HG03457 (cell line): ENCODE results near the gene RPL36.
"Not testable (repeated sequence)": the region's sequence is repeated elsewhere in the genome, so short reads cannot be mapped to it uniquely, and the experiment has no call there.

Source experiments
- ATAC-seq: cut with Tn5 transposase; IDR thresholded peaks from one replicate; pipeline ENCODE4 v1.9.1; 2021; ENCODE audit warnings: moderate number of reproducible peaks; ENCODE audit not compliant: unreplicated experiment

RPL36 gene

GRCh38 chr19:5688262-5688881, 1.7 kb upstream of the RPL36 start:
- ATAC-seq, result not testable (repeated sequence)

DNA sequence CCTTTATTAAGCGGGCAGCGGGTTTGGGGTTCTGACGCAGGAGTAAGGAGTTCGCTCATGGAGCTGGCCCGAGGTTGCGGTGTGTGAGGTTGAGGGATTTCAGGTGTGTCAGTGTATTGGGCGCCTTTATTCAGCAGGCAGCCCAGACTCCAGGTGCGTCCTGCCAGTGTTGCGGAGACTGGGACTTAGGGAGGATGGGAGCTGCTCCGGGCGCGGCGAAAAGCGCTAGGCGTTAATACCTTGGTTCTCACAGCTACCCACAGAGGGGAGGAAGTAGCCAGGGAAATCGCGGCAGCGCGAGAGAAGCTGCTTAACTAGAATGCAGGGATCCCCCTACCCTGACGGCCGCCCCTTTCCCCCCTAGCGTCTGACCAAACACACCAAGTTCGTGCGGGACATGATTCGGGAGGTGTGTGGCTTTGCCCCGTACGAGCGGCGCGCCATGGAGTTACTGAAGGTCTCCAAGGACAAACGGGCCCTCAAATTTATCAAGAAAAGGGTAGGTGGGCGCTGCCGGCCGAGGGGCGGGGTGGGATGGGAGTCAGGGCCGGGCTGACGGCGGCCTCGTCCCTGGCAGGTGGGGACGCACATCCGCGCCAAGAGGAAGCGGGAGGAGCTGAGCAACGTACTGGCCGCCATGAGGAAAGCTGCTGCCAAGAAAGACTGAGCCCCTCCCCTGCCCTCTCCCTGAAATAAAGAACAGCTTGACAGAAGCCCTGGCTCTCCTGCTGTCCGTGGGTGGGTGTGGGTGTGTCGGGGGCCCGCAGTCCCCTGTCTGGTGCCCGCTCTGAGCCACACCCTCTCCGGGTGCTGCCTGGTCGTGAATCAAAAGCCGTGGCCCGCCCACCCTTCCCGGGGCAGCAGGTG, 1.1 kb downstream of the RPL36 start:
- ATAC-seq, result no peak

DNA sequence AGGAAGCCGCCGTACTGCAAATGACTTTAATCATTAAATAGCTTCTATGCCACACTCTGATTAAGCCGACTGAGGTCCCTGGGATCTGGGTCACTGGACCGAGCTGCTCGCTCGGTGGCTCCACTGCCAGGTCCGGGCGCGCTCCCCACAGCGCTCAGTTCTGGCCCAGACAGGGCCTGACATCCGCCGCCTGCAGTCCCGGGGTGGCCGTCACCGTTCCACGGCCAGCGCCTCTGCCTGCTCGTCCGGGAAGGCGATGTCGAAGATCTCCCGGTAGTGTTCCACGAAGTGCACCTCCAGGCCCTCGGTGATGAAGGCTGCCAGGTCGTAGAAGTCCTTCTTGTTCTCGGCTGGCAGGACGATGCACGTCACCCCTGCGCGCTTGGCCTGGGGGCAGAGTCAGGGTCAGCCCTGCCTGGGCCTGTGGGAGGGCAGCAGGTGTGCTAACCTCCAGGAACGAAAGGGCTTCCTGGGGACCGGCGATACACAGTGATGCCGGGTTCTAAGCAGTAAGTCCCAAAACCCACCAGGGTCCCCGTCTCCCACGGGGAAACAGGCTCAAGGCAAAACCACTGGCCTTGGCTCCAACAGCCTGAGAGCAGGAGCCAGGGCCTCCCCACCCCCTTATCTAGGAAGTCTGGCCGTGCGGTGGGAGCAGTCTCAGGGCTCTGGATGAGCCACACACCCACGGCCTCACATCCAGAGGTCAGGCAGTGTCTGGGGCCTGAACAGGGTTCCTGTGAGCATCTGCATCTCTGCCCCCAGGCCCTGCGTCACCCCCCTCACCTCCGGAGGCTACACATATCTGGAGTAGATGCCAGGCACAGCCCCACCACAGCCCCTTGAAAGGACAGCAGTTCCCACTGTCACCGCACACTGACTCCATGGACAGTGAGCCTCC, 2.0 kb downstream of the RPL36 start:
- no peak for ATAC-seq

DNA sequence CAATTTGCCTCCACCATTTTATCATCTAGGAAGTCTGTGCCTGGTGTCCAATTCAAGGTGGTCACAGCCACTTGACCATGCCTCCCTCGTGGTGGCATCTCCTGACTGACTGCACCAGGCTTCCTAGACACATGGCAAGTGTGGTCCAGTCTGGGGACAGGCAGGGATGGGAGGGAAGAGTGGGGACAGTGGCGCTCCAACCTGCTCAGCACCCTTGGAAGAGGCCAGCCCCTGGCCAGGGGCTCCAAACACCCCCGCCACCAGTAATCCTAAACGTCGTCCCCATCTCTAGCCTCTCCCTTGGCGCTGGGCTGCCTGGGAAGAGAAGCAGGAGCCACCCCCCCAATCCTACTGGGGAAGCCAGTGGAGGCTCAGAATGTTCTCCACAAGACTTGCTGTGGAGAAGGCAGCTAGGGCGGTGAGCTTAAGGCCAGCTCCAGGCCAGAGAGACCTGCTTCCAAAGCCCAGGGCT, 2.7 kb downstream of the RPL36 start:
- ATAC-seq, result no peak

DNA sequence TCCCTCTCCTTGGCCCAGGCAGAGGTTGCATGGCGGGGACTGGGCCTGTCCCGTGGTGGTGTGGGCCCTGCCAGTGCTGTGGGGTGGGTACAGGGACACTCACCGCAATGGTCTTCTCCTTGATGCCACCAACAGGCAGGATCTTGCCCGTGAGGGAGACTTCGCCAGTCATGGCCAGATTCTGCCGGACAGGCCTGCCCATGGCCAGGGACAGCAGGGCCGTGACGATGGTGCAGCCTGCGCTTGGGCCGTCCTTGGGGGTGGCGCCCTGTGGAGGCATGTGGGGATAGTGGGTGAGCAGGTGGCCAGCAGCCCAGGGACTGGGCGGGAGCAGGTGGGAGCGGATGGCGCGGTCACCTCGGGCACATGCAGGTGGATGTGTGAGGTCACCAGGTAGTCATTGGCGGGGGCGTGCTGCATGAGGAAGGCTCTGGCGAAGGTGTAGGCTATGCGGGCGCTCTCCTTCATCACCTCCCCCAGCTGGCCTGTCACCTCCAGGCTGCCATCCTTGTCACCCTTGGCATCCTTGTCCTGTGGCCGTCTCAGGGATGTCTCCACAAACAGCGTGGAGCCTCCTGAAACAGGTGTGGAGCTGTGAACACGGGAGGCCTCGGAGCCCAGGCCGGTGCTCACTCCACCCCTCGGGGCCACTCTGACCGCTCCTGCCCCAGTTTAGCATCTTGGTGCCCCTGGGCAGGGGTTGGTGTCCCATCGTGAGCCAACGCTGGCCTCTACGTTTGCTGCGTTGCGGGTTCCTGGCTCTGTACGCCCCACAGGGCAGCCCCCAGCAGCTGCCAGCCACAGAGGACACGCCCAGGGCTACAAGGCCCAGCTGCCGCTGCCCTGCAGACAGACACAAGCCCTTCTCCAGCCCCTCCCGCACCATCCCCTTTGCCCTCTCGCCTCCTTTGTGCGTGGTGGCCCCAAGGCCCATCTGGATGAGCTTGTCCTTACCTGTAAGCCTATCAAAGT, 3.4 kb downstream of the RPL36 start:
- ATAC-seq, result no peak

GRCh38 chr19:5694167-5694955, 4.3 kb downstream of the RPL36 start:
- ATAC-seq, result no peak

- ATAC-seq, result no peak
These were observed 5.0 kb downstream of the RPL36 start for GRCh38 chr19:5694956-5695648.

DNA sequence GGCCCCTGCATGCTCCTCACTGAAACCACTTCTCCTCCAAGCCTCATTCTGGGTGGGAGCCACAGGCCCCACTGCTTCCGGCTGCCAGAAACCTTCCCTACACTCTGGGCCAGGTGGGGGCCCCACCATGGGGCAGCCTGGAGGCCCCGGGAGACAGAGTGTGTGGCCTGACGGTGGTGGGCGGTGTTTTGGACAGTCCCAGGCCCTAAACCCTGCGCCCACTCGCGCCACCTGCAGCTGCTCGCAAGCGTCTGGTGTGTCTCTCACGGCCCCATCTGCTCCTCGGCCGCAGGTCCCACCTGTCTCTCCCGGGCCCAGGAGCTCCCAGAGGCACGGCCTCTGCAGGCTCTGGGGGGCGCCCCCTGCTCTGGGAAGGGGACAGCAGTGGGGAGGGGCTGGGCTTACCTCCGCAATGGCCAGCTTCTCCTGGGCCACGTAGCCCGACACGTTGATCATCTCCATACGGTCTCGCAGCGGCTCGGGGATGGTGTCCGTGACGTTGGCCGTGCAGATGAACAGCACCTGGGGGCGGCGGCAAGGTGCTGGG, 5.6 kb downstream of the RPL36 start:
- no peak for ATAC-seq

DNA sequence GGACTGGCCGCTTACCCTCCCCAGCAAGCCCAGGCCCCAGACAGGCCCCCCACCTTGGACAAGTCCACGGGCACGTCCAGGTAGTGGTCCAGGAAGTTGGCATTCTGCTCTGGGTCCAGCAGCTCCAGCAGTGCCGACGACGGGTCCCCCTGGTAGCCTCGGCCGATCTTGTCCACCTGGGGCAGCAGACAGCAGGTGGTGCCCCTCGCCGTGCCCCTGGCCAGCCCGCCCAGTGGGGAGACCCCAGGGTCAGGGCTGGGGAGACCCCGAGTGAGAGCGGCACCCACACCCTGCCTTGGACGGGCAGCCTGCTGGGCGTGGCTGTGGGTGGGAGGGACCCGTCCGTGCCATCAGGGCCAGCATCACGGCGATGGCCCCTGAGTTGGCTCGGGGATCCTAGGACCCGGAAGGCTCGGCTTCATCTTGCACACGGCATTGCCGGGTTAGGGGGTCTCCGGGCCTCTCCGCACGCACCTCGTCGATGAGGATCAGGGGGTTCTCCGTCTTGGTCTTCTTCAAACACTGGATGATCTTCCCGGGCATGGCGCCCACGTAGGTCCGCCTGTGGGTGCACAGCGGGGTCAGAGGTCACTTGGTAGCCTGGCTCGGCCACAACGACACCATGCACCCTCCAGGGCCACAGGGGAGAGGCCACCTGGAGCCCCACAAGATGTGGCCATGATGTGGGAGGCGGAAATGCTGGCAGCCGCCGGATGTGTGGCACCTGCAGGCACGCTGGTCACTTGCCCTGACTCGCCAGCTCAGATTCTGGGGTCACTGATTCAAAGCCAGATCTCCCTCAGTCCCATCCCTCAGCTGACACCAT, 6.3 kb downstream of the RPL36 start:
- no peak for ATAC-seq

- no peak for ATAC-seq
These were observed 7.2 kb downstream of the RPL36 start for GRCh38 chr19:5697022-5697889.

GRCh38 chr19:5697890-5698634, 8.0 kb downstream of the RPL36 start:
- ATAC-seq, result no peak

DNA sequence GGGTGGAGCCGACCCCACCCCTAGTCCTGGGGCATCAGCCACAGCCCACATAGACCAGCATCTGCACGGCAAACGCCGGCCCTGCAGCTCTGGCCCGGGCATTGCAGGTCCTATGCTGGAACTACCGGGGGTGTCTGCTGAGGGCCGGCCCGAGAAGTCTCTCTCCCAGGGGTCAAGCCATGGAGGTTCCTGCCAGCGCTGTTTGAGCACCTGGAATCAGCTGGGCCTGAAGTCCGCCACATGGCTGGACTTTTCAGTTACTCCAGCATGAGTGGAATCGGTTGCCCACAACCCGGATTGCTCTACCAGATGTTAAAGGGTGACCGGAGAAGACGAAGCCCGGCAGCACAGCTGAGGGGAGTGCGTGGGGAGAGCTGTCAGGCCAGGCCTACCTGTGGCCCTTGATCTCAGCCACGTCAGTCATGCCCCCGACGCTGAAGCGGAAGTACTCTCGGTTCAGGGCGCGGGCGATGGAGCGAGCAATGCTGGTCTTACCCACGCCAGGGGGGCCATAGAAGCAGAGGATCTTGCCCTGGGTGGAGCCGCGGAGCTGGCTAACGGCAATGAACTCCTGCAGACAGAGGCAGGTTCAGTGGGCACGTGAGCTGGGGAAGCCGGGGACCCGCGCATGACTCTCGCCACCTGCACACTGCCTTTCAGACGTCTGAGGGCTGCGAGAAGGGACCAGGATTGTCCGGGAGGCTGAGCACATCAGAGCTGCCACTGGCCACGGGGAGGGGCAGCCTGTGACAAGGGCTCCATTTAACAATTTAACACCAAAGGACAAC, 8.7 kb downstream of the RPL36 start:
- no peak for ATAC-seq

GRCh38 chr19:5700455-5701092, 10.5 kb downstream of the RPL36 start:
- ATAC-seq, result no peak

- ATAC-seq, result not testable (repeated sequence)
These were observed 11.9 kb downstream of the RPL36 start for GRCh38 chr19:5702053-5702410.
